WTC11 (cell line): ENCODE measurements around the gene PIWIL4.

Source experiments
- HMGXB4 ChIP-seq: sonication (generic); formaldehyde crosslinking; IDR thresholded peaks from 2 replicates; pipeline ENCODE4 v1.8.1; 2023; ENCODE audit warnings: mild to moderate bottlenecking, moderate library complexity, missing genetic modification reagents
- NFYB ChIP-seq: sonication (generic); formaldehyde crosslinking; conservative IDR thresholded peaks from 2 replicates; pipeline ENCODE4 v1.8.0; 2022; ENCODE audit warnings: low read depth, missing genetic modification reagents
- TF ChIP-seq, protein P1 (sequence below): sonication (generic); formaldehyde crosslinking; IDR thresholded peaks from 2 replicates; pipeline ENCODE4 v1.8.1; 2022; ENCODE audit warnings: mild to moderate bottlenecking, moderate library complexity, missing genetic modification reagents

DNA sequence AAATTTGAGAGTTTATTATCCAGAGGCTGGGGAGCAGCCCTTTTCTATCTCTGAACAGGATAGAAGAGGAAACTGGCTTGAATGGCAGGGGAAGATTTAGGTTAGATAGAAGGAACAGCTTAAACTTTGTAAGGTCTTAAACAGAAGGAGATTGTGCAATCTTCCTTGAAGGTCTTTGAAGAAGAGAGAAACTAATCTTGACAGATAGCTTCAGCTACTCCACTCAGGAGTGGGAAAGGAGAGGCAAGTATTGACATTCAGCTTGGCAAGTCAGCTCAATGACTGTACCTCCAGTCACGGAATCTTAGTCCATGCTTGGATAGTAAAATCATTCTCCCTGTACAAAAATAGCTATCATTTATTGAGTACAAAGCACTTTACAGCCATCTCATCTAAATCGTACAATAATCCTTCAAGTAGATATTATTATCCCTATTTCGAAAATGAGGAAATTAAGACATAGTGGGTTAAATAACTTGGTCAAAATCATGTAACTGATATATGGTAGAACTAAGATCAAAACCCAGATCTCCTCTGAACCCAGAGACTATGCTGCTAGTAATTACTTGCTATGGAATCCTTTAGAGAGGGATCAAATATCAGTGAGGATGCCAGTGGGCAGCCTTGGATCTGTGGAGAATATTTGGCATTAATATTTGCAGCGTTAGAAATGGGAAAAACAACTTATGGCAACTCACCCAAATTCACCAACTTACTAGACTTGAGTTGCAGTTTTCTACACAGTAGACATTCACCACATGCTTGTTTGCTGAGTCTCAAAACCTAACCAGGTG lies 40.3 kb upstream of the PIWIL4 start:
- TF ChIP-seq NFYB (CRISPR knock-in tag), result no peak
- no peak for TF ChIP-seq HMGXB4
- TF ChIP-seq, protein P1, sequence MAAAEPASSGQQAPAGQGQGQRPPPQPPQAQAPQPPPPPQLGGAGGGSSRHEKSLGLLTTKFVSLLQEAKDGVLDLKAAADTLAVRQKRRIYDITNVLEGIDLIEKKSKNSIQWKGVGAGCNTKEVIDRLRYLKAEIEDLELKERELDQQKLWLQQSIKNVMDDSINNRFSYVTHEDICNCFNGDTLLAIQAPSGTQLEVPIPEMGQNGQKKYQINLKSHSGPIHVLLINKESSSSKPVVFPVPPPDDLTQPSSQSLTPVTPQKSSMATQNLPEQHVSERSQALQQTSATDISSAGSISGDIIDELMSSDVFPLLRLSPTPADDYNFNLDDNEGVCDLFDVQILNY (CRISPR knock-in tag), result no peak
